Renal cortex interstitium (tissue), 11 donors: ENCODE results near the gene CFAP100. TPM values are rescaled to one million over a fixed set of nuclear protein-coding genes. Genes with fewer than 3 reads are reported as not detected.
A peak's percentile ranks its signal among the peaks of the same experiment; 100 is the strongest.

Experiments
- DNase-seq, 11 donors: peaks; one replicate each; pipeline ENCODE4 v3.0.0-alpha.2; 2013; ENCODE audit warnings: low read depth in 9 of 11, low spot score in 4 of 11; ENCODE audit errors: extremely low read depth in 1 of 11
- polyA plus RNA-seq, 3 donors: library from polyadenylated mRNA; unstranded; fragments of 120-200 nt; gene quantifications; one replicate each; pipeline ENCODE4 v1.2.1, GENCODE V29; 2013; ENCODE audit not compliant: insufficient read length in 3 of 3

Gene CFAP100
- polyA plus RNA-seq, 3 donors: 0.84 to 3.3 (median 1.1) TPM

- DNase-seq: no peak
These were observed 22.1 kb upstream of the CFAP100 start for GRCh38 chr3:126372413-126373145.

GRCh38 chr3:126373146-126373613, 21.5 kb upstream of the CFAP100 start:
- no peak for DNase-seq

GRCh38 chr3:126373682-126374601, 20.8 kb upstream of the CFAP100 start:
- DNase-seq: no peak

GRCh38 chr3:126375835-126376331, 18.8 kb upstream of the CFAP100 start:
- no peak for DNase-seq

GRCh38 chr3:126376444-126376843, 18.3 kb upstream of the CFAP100 start:
- no peak for DNase-seq

GRCh38 chr3:126377211-126377610, 17.5 kb upstream of the CFAP100 start:
- no peak for DNase-seq

- DNase-seq: no peak
These were observed 16.4 kb upstream of the CFAP100 start for GRCh38 chr3:126378341-126378751.

- DNase-seq: no peak
These were observed 14.5 kb upstream of the CFAP100 start for GRCh38 chr3:126380011-126380768.

GRCh38 chr3:126381966-126382365, 12.7 kb upstream of the CFAP100 start:
- no peak for DNase-seq

- DNase-seq: peak; percentile 65 to 87 (median 81)
These were observed 5.5 kb upstream of the CFAP100 start for GRCh38 chr3:126389112-126389793.

- no peak for DNase-seq
These were observed 4.9 kb upstream of the CFAP100 start for GRCh38 chr3:126389794-126390146.

- DNase-seq: no peak
These were observed 4.5 kb upstream of the CFAP100 start for GRCh38 chr3:126390201-126390600.

GRCh38 chr3:126390751-126391150, 4.0 kb upstream of the CFAP100 start:
- DNase-seq: no peak

- DNase-seq: no peak
These were observed 3.1 kb upstream of the CFAP100 start for GRCh38 chr3:126391631-126392030.

- DNase-seq: no peak
These were observed 2.5 kb upstream of the CFAP100 start for GRCh38 chr3:126392246-126392645.

GRCh38 chr3:126393563-126393962, 1.1 kb upstream of the CFAP100 start:
- no peak for DNase-seq

- DNase-seq: no peak
These were observed 240 bp downstream of the CFAP100 start for GRCh38 chr3:126394977-126395321.

- no peak for DNase-seq
These were observed 1.3 kb downstream of the CFAP100 start for GRCh38 chr3:126395846-126396513.
